ENCODE data around the gene ZNF57. TPM values are rescaled to one million over a fixed set of nuclear protein-coding genes. Genes with fewer than 3 reads are reported as not detected.

Gene ZNF57
- total and polyA plus RNA-seq, 9 of the 15 experiments (the other 6 are each of a cell fraction or from before 2014, with no cell fraction given): 3.9 to 13.5 (median 7.8) TPM

GRCh38 chr19:2887391-2887914 is 13.3 kb upstream of the ZNF57 start (continued):
- TF ChIP-seq ZBTB33 (CRISPR knock-in tag; IDR thresholded peaks at IDR 0.05) (0 out of 2 replicates have a peak, but pooled peaks have one; percentile 36), ZBTB8A (IDR thresholded peaks at IDR 0.05; ENCODE audit: partially characterized antibody) (no peak), ETV1 (tag; conservative IDR thresholded peaks at IDR 0.05; ENCODE audit: low read depth) (peak; percentile 63), SMAD2 (IDR thresholded peaks at IDR 0.05; ENCODE audit: low read depth, low read length) (no peak), MNT (conservative IDR thresholded peaks at IDR 0.05) (peak; percentile 52 to 61; a peak in 3 of 4 replicates), ZNF263 (CRISPR knock-in tag; IDR thresholded peaks at IDR 0.05; ENCODE audit: borderline replicate concordance) (no peak), TARDBP (IDR thresholded peaks at IDR 0.05) (no peak), E2F6 (IDR thresholded peaks at IDR 0.05; ENCODE audit: borderline replicate concordance in 1 of 2, extremely low read depth in 1 of 2, insufficient read depth in 1 of 2, insufficient read length in 1 of 2, low read depth in 1 of 2, low read length in 1 of 2, poor library complexity in 1 of 2, severe bottlenecking in 1 of 2) (peak; percentile 86 to 93), BMI1 (IDR thresholded peaks at IDR 0.05; ENCODE audit: low read length) (no peak), GTF3C2 (IDR thresholded peaks at IDR 0.05; ENCODE audit: borderline replicate concordance, extremely low read depth, insufficient read length) (no peak), RREB1 (CRISPR knock-in tag; IDR thresholded peaks at IDR 0.05) (no peak), JUND (IDR thresholded peaks at IDR 0.05; ENCODE audit: borderline replicate concordance, low read depth, low read length) (peak; percentile 38; the same call in 1 of the 2 replicates), JUND (tag; IDR thresholded peaks at IDR 0.05; ENCODE audit: borderline replicate concordance, low read depth, low read length) (no peak)

All from K562 (cell line).